A549 (cell line): ENCODE measurements around the gene OTULINL. TPM values are rescaled to one million over a fixed set of nuclear protein-coding genes. Genes with fewer than 3 reads are reported as not detected.

Experiments
- ATAC-seq, 2 experiments: fragments of 200-7000 bp in 1 of 2; fragments of >200 bp in 1 of 2; cut with Nextera tagmentation in 1 of 2; cut with Tn5 transposase in 1 of 2; 3 replicates each; pipeline versions ENCODE4 v1.8.0 to v1.9.1; 2018 to 2020; ENCODE audit warnings: mild to moderate bottlenecking in 1 of 2, moderate library complexity in 1 of 2
- CTCF ChIA-PET: fragments of 300-600 bp; sonication (Branson Sonifier 250); formaldehyde crosslinking; extraction: SDS; loops from one replicate; lab custom pipeline; 2021; ENCODE audit warnings: antibody characterized with exemption, inconsistent platforms; lab: Yijun Ruan, JAX
- POLR2A ChIA-PET: fragments of 350-600 bp; formaldehyde crosslinking; extraction: SDS; loops from one replicate; lab custom pipeline; 2021; ENCODE audit warnings: antibody characterized with exemption, inconsistent platforms; lab: Yijun Ruan, JAX
- DNase-seq, 2 experiments: peaks; one replicate each; pipeline versions ENCODE4 v3.0.0 to v3.0.0-alpha.2; 2011 to 2016; ENCODE audit warnings: low read depth in 1 of 2, low spot score in 1 of 2
- FAIRE-seq: peaks from 2 replicates; lab custom pipeline; 2011; peaks lifted over from hg19 to GRCh38; lab: Jason Lieb, UNC
- H3K27ac ChIP-seq, 2 experiments: fragments of >200 bp; sonication (Bioruptor Twin); formaldehyde crosslinking; 3 replicates each; pipeline ENCODE4 v1.5.1; 2016 to 2017
- H3K4me1 ChIP-seq: fragments of >200 bp; sonication (Bioruptor Twin); formaldehyde crosslinking; 3 replicates; pipeline ENCODE4 v1.6.1; 2016
- H3K4me2 ChIP-seq: fragments of >200 bp; sonication (Bioruptor Twin); formaldehyde crosslinking; 3 replicates; pipeline ENCODE4 v1.6.1; 2016
- H3K4me3 ChIP-seq: fragments of >200 bp; sonication (Bioruptor Twin); formaldehyde crosslinking; 3 replicates; pipeline ENCODE4 v1.5.1; 2016
- H3K9me3 ChIP-seq: fragments of >200 bp; sonication (Bioruptor Twin); formaldehyde crosslinking; 3 replicates; pipeline ENCODE4 v1.6.1; 2016
- CHD4 ChIP-seq: fragments of 200-600 bp; sonication (generic); IDR thresholded peaks from 2 replicates; pipeline ENCODE4 v1.6.1; 2016; ENCODE audit warnings: antibody characterized with exemption, mild to moderate bottlenecking, borderline replicate concordance
- ESRRA ChIP-seq: fragments of 150-350 bp; IDR thresholded peaks from 2 replicates; pipeline ENCODE4 v1.6.1; 2014; ENCODE audit warnings: mild to moderate bottlenecking, low read length, borderline replicate concordance
- FOSL2 ChIP-seq, 2 experiments: fragments of 450-650 bp in 1 of 2; fragments of >200 bp in 1 of 2; sonication (Bioruptor Twin) in 1 of 2; formaldehyde crosslinking; IDR thresholded peaks; 2 replicates each; pipeline versions ENCODE4 v1.5.0 to v1.6.1; 2016 to 2020; ENCODE audit warnings: mild to moderate bottlenecking in 1 of 2, moderate library complexity in 1 of 2
- FOXS1 ChIP-seq: fragments of 250-450 bp; sonication (Bioruptor Pico); IDR thresholded peaks from 2 replicates; pipeline ENCODE4 v1.5.0; 2020; ENCODE audit warnings: mild to moderate bottlenecking, moderate library complexity
- HDAC2 ChIP-seq: fragments of 200-600 bp; sonication (generic); IDR thresholded peaks from 2 replicates; pipeline ENCODE4 v1.6.1; 2016
- MAFK ChIP-seq: fragments of 450-650 bp; IDR thresholded peaks from 2 replicates; pipeline ENCODE4 v1.6.1; 2014; ENCODE audit not compliant: partially characterized antibody
- NPAS2 ChIP-seq: fragments of 250-450 bp; sonication (Bioruptor Pico); IDR thresholded peaks from 2 replicates; pipeline ENCODE4 v1.8.0; 2022; ENCODE audit warnings: mild to moderate bottlenecking, moderate library complexity, borderline replicate concordance
- NR3C1 ChIP-seq: fragments of >200 bp; sonication (Bioruptor Twin); formaldehyde crosslinking; IDR thresholded peaks from 3 replicates; pipeline ENCODE4 v1.6.1; 2017
- PBX3 ChIP-seq: IDR thresholded peaks from 2 replicates; pipeline ENCODE4 v1.6.1; 2012
- RFX5 ChIP-seq: fragments of 450-650 bp; IDR thresholded peaks from 2 replicates; pipeline ENCODE4 v1.7.1; 2014; ENCODE audit warnings: antibody characterized with exemption, mild to moderate bottlenecking, moderate library complexity
- SREBF2 ChIP-seq: fragments of 450-650 bp; IDR thresholded peaks from 2 replicates; pipeline ENCODE4 v1.6.1; 2014; ENCODE audit warnings: mild to moderate bottlenecking, moderate library complexity
- ZC3H11A ChIP-seq: fragments of 450-650 bp; IDR thresholded peaks from 2 replicates; pipeline ENCODE4 v1.6.1; 2014; ENCODE audit warnings: antibody characterized with exemption, mild to moderate bottlenecking
- ZNF302 ChIP-seq: fragments of 250-450 bp; sonication (Bioruptor Pico); IDR thresholded peaks from 2 replicates; pipeline ENCODE4 v1.9.0; 2021; ENCODE audit warnings: inconsistent platforms, mild to moderate bottlenecking, moderate library complexity
- WGBS: methylation state at CpG from one replicate; pipeline ENCODE4 v1.1.6; 2017; ENCODE audit errors: missing lambda C conversion rate; 5-methylcytosine and 5-hydroxymethylcytosine counted together
- polyA plus RNA-seq, 4 experiments: library from polyadenylated mRNA; depleted of rRNA in 3 of 4; stranded (reverse); fragments of >200 nt; fragmentation: RNase III in 1 of 4; extraction: RNeasy Plus Mini Kit Qiagen cat#74134 plus additional on column Dnase treatment in 1 of 4; gene quantifications; 2 replicates in 3 of 4; 3 replicates in 1 of 4; pipeline ENCODE4 v1.2.3, GENCODE V29; 2011 to 2017
- TF ChIP-seq, protein P1 (sequence below): fragments of 150-350 bp; IDR thresholded peaks from 2 replicates; pipeline ENCODE4 v1.6.1; 2014; ENCODE audit warnings: low read depth, mild to moderate bottlenecking, low read length

The OTULINL gene
- polyA plus RNA-seq, 2 of the 4 experiments (the other 2 are of a cell fraction) = 2.9 to 3.7 TPM

DNA sequence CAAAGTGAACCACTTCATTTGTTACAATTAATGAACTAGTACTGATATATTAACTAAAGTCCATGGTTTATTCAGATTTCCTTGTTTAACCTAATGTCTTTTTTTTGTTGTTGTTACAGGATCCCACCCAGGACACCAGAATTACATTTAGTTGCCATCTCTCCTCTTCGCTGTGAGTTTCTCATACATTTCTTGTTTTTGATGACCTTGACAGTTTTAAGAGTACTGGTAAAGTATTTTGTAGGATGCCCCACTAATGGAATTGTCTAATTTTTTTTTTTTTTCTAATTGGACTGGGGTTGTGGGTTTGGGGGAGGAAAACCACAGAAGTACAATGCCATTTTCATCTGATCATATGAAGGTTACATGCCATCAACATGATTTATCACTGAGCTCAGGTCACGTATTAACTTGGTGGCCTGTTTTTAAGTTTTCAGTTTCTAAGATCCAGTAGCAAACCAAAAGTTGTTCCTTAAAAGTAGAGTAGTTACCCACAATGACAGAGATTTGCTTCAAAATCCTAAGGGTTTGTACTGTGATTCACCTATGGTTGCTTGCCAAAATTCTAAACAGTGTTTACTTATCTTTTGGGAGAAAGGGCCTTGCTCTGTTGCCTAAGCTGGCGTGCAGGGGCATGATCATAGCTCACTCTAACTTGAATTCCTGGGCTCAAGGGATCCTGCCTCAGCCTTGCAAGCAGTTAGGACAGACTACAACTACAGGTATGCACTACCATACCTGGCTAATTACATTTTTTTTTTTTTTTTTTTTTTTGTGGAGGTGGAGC is 78.4 kb downstream of the OTULINL start:
- Histone ChIP-seq H3K27ac (no peak overlapping the region), H3K4me3 (no peak overlapping the region), H3K4me2 (peak overlapping the region; percentile 4; the same call in 1 of the 3 replicates), H3K4me1 (peaks cover 18% of the 10 kb centered on the region; the same call in 2 of the 3 replicates), H3K9me3 (no peaks in the 10 kb centered on the region)
- DNase-seq (no peak), ATAC-seq (no peak), FAIRE-seq (no peak)
- POLR2A ChIA-PET = interaction anchor here (0.6 kb wide), 1 partner anchor 392 kb away, joined by 4 read pairs; no protein-coding TSS in a partner anchor
- 87% methylated on average over 3 of the region's 3 CpGs for WGBS
- CTCF ChIA-PET = interaction anchor here (0.9 to 5.1 kb wide), 2 partner anchors 10 to 11 kb away, joined by 5 to 32 read pairs; no protein-coding TSS in a partner anchor
- no peak for TF ChIP-seq ZNF302 (CRISPR knock-in tag)
- TF ChIP-seq MAFK = peak; percentile 87

GRCh38 chr5:14660833-14661232 is 79.2 kb downstream of the OTULINL start:
- peaks cover 21% of the 10 kb centered on the region for H3K4me1 ChIP-seq
- 93% methylated on average over 2 of the region's 2 CpGs for WGBS
- ATAC-seq = no peak
- 0 out of 3 replicates have a peak overlapping the region, but pooled peaks have one; percentile 4 for H3K4me2 ChIP-seq
- DNase-seq = no peak
- no peak overlapping the region for H3K27ac ChIP-seq
- H3K9me3 ChIP-seq = no peaks in the 10 kb centered on the region
- ChIA-PET POLR2A (interaction anchor here (0.6 kb wide), 1 partner anchor 392 kb away, joined by 4 read pairs; no protein-coding TSS in a partner anchor), CTCF (interaction anchor here (5.1 kb wide), 1 partner anchor 12 kb away, joined by 32 read pairs; no protein-coding TSS in a partner anchor)
- FAIRE-seq = no peak
- TF ChIP-seq, protein P1, sequence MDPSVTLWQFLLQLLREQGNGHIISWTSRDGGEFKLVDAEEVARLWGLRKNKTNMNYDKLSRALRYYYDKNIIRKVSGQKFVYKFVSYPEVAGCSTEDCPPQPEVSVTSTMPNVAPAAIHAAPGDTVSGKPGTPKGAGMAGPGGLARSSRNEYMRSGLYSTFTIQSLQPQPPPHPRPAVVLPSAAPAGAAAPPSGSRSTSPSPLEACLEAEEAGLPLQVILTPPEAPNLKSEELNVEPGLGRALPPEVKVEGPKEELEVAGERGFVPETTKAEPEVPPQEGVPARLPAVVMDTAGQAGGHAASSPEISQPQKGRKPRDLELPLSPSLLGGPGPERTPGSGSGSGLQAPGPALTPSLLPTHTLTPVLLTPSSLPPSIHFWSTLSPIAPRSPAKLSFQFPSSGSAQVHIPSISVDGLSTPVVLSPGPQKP = no peak
- TF ChIP-seq CHD4 (no peak), FOSL2 (IDR thresholded peaks at IDR 0.05) (no peak), FOSL2 (CRISPR knock-in tag; IDR thresholded peaks at IDR 0.05) (no peak), RFX5 (no peak), ESRRA (no peak), NR3C1 (no peak), ZC3H11A (no peak), FOXS1 (CRISPR knock-in tag) (no peak), NPAS2 (CRISPR knock-in tag) (no peak), PBX3 (no peak), SREBF2 (no peak), HDAC2 (no peak)
- H3K4me3 ChIP-seq = no peak overlapping the region

Other genes starting within 250 kb of the OTULINL start
- gene OTULIN, start 82.9 kb downstream of the OTULINL start, polyA plus RNA-seq (2011; rRNA removed) = 12.2 and 17.8 TPM in 2 replicates
- 12.3 to 14.1 TPM (median 13.5 TPM) in 3 replicates for gene OTULIN, start 82.9 kb downstream of the OTULINL start, polyA plus RNA-seq (2017; fragmentation: RNase III; extraction: RNeasy Plus Mini Kit Qiagen cat#74134 plus additional on column Dnase treatment)